LHCN-M2 (cell line): ENCODE data around the gene SRSF12. TPM values are rescaled to one million over a fixed set of nuclear protein-coding genes. Genes with fewer than 3 reads are reported as not detected.
"Not testable (repeated sequence)": the region's sequence is repeated elsewhere in the genome, so short reads cannot be mapped to it uniquely, and the experiment has no call there.

Experiments used
- DNase-seq: peaks from one replicate; pipeline ENCODE4 v3.0.0-alpha.2; 2012; ENCODE audit warnings: low read depth
- total RNA-seq: library from RNA; depleted of rRNA; stranded (reverse); fragments of >200 nt; gene quantifications from 2 replicates; pipeline ENCODE4 v1.2.3, GENCODE V29; 2014

The SRSF12 gene
- total RNA-seq, 1 experiment from 2014 or later = not detected

DNA sequence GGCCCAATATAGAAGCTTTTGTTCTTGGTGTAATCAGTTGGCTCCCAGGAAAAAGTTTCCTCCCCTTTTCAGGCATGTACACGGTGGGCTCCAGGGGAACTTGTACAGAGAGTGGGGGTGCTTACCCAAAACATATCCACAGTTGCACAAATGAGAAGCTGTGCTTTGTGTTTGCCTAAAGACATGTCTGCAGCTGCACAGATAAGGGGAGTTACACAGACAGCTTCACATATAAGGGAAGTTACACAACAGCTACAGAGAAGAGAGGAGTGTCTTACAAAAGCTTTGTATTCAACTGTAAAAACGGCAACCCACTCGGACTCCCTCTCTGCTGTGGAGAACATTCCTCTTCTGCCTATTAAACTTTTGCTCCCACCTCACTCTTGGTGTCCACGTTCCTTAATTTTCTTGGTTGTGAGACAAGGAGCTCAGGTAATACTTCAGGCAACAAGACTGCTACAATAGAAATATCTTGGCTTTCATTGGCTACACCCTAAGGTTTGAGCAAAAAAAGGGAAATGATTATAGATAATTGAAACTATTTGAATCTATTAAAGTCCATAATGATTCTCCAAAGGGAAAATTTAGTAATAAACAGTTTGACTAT, 44.8 kb downstream of the SRSF12 start:
- no peak for DNase-seq

DNA sequence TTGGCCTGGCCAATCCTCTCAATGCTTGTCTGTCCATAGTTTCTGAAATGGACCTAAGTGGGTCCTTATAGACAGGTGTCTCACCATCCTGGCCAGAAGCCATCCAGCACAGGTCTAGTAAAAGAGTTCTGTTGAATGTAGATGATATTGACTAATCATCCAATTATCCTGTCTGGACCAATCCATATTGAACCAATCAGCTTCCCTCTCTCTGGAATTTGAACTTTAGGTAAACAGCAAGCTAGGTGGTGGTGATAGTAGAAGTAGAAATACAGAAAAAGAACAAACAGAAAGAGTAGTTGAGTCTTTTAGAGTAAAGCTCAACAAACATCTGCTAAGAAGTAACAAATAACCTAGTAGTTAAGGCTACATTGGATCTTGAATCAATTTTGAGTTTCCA, 46.8 kb downstream of the SRSF12 start:
- DNase-seq = no peak

DNA sequence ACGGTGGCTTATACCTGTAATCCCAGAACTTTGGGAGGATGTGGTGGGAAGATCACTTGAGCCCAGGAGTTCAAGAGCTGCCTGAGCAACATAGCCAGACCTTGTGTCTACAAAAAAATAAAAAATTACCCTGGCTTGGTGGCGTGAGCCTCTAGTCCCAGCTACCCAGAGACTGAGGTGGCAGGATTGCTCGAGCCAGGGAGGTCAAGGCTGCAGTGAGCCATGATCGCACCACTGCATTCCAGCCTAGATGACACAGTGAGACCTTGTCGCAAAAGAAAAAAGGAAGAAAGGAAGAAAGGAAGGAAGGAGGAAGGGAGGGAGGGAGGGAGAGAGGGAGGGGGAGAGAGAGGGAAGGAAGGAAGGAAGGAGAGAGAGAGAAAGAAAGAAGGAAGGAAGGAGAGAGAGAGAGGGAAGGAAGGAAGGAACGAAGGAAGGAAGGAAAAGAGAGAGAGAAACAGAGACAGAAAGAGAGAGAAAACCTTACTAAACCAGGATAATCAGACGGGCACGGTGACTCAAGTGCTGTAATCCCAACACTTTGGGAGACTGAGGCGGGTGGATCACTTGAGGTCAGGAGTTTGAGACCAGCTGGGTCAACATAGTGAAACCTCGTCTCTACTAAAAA, 48.2 kb downstream of the SRSF12 start:
- DNase-seq = no peak

DNA sequence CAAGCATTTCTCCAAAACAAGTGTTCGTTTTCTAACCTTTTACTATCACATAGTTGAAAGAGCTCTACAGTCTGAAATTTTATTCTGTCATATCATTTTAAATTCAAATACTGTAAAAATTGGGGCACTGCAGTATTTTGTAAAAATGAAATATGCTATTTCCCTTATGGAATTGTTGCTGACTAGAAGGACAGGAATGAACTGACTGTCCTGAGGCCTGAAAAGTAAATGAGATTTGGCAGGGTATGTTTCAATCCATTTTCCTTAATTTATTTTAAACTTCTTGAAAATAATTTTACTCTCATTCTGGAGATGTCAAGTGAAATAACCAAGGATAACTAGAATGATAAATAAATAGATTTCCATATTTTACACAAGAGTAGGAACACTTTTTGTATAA, 49.2 kb downstream of the SRSF12 start:
- no peak for DNase-seq

DNA sequence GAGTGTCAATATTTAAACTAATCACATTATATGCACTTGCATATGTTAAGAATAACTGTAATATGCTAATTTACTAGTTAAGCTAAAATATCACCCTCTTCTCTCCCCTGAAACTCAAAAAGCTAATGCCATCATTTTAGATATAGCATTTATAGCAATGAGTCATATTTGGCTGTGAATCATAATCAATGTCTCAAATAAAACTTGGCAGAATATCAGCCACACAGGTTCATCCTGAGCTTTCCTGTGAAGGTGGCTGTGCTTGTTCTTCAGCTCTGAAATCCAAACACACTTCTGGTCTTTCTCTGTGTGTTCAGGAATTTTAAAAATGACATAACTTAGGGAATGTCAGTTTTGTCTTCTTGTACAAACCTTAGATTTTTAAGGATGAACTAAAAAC, 50.1 kb downstream of the SRSF12 start:
- peak; percentile 5 for DNase-seq

DNA sequence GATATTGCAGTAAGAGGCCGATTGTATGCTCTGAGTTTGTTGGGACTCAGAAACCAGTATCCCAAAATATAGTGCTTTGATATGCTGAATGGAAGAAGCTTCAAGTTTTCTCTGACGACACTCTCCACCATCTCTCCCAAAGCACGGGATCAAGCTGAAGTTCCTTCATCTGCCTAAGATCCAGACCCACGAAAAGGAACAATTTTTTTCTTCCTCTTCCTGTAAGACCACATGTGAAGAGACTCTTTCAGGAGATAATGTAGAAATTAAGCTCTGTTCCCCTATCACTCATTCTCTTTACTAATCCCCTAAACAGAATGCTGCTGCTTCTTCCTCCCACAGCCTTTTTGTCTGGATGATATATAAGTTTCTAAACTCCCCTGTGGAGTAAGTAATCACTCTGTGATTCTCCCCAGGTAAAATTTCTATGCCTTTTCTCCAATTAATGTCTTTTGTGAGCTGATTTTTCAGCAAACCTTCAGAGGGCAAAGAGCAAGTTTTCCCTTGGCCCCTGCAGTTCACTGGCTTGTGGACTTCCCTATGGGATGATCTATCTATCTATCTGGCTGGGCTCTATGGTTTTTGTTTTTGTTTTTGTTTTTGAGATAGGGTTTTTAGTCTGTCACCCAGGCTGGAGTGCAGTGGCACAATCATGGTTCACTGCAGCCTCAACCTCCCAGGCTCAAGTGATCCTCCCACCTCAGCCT, 50.8 kb downstream of the SRSF12 start:
- no peak for DNase-seq

DNA sequence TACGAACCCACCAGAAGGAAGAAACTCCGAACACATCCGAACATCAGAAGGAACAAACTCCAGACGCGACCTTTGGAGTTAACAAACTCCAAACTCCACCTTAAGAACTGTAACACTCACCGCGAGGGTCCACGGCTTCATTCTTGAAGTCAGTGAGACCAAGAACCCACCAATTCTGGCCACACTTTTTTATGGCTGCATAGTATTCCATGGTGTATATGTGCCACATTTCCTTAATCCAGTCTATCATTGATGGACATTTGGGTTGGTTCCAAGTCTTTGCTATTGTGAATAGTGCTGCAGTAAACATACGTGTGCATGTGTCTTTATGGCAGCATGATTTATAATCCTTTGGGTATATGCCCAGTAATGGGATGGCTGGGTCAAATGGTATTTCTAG, 51.8 kb downstream of the SRSF12 start:
- not testable (repeated sequence) for DNase-seq

- DNase-seq = not testable (repeated sequence)
Observed at GRCh38 chr6:89064931-89065330, 52.9 kb downstream of the SRSF12 start.

- no peak for DNase-seq
Observed at GRCh38 chr6:89063881-89064280, 54.0 kb downstream of the SRSF12 start.

DNA sequence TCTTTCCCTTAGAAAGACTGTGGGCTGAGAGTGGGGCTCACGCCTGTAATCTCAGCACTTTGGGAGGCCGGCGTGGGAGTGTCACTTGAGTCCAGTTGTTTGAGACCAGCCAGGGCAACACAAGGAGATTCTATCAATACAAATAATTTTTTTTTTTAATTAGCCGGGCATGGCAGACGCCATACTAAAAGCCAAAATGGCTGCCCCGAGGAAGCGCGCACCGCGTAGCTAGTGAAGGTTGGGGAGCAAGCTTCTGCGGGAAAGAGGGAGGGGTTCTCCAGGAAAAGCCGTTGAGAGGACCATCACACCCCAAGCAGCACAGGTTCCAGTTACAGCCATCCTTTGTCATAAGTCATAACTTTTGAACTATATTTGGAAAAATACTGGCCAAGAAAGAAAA, 58.6 kb downstream of the SRSF12 start:
- DNase-seq = no peak

DNA sequence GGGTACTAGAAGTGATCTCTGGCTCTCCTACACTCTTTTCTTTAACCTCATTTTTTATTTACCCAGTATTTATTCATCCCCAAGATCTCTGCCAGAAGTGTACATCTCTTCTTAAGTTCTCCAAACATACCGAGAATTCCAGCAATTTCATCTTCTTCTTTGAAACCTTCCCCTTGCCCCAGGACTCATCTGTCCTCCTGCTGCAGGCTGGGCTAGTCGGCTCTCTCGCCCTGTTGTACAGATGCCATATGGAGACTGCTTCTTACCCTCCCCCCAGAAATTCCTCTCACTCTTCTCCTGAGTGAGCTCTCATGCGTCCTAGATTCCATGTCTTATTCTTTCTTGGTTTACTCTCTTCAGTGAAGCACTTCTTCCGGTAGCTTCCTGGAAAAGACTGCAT, 59.2 kb downstream of the SRSF12 start:
- DNase-seq = no peak

GRCh38 chr6:89057759-89058158, 60.1 kb downstream of the SRSF12 start:
- DNase-seq = no peak

DNA sequence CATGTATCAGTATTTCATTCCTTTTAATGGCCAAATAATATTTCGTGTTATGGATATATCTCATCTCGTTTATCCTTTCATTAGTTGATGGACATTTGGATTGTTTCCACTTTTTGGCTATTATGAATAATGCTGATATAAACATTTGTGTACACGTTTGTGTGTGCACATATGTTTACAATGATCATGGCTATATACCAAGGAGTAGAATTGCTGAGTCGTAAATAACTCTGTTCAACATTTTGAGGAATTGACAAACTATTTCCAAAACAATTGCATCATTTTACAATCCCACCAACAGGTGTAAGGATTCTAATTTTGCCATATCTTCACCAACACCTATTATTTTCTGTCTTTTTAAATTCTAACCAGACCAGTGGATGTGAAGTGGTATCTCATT, 63.7 kb downstream of the SRSF12 start:
- DNase-seq = no peak

- no peak for DNase-seq
Observed at GRCh38 chr6:89051676-89052075, 66.2 kb downstream of the SRSF12 start.

DNA sequence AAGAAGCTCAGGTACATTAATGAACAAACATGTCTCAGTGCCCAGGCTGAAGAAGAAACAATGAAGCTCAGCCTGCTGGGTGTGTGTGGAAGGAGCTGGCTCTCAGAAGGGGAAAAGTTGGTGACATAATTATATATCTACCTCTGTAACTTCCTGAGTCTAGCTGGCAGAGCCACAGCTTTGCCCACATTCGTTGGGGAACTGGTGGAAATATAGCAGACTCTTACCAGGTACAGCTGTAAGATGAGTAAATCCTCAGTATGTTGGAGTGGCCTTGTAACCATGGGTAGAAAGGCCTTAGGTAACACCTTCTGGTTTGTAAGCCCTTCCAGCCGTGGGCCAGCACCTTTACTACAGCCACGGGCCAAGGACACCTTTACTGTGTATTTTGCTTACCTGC, 67.2 kb downstream of the SRSF12 start:
- no peak for DNase-seq

GRCh38 chr6:89050155-89050554, 67.7 kb downstream of the SRSF12 start:
- DNase-seq = peak; percentile 74

DNA sequence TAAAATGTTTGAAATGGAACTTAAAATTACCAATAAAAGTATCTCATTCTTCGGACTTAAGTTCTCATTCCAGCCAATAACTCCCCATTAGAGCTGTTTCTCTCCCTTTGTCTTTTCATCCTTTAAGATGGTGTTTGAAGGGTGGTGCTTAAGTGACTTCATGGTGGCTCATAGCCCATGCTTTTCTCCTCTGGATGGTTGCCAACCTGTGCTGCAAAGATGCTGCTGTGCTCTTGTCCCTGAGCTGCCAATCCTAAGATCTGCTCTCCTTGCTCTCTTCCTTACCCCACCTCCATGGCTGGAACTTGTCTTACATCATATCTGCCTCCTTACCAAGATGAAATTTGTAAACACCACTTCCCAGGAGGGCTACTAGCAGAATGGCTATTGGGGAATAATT, 68.9 kb downstream of the SRSF12 start:
- peak; percentile 67 for DNase-seq

DNA sequence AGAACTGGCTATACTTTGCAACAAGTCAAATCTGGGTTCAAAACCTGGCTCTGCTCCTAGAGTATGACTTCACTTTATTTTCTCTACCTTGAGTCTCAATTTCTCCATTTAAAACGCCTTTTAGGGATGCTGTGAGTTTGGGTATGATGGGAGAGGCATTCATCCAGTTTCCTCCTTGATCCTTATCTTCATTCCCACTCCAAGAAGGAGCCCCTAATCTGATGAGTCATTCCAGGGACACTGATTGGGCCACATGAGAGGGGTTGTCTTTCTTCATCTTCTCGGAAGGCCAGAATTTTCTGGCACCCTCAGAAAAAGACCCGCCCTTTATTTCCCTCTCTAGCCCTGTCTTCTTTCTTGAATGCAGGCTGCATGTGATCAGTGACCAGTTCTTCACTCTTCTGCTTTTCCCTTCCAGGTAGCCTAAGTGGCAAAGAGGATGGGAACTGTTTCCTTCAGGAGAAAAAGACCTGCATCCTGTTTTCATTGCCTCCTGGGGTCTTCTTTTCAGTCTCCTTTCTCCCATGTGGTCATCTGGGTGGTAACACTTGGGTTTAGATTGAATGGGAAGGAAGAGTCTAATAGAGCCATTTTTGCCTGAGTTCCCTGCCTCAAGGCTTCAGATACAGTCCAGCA, 69.5 kb downstream of the SRSF12 start:
- no peak for DNase-seq

- DNase-seq = no peak
Observed at GRCh38 chr6:89047473-89047872, 70.4 kb downstream of the SRSF12 start.
